ENCODE measurements around the gene CDK7.

DNA sequence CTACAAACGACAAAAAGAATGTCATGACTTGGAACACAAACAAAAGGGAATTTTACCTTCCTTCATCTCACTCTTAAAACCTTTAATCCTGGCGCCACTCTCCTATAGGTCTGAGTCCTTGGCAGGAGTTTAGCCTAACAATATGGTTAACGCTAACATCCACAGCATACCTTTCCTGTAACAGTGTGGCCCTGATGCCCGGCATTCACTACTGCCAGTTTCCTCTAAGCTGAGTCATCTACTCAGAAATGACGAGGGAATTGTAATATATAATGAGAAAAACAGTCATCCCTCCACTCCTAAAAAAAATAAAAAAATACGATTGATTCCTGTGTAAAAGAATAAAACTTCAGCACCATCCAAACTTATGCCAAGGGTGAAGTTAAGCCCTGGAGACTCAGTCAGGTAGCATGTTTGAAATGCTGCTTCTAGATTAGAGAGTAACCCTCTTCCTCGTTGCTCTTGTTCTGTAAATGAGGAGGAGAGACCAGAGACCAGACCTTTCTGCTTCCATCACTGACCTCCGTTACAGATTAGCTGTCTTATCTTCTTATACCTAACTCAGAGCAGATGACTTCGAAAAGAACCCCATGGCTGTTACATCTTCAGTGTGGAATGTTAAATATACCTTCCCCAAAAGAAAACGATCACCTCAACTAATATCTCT lies 60.5 kb downstream of the CDK7 start:
- TF ChIP-seq, protein P1, sequence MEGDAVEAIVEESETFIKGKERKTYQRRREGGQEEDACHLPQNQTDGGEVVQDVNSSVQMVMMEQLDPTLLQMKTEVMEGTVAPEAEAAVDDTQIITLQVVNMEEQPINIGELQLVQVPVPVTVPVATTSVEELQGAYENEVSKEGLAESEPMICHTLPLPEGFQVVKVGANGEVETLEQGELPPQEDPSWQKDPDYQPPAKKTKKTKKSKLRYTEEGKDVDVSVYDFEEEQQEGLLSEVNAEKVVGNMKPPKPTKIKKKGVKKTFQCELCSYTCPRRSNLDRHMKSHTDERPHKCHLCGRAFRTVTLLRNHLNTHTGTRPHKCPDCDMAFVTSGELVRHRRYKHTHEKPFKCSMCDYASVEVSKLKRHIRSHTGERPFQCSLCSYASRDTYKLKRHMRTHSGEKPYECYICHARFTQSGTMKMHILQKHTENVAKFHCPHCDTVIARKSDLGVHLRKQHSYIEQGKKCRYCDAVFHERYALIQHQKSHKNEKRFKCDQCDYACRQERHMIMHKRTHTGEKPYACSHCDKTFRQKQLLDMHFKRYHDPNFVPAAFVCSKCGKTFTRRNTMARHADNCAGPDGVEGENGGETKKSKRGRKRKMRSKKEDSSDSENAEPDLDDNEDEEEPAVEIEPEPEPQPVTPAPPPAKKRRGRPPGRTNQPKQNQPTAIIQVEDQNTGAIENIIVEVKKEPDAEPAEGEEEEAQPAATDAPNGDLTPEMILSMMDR (IDR thresholded peaks at IDR 0.05): no peak
- TF ChIP-seq POLR2A (IDR thresholded peaks at IDR 0.05): no peak

All from adrenal gland (tissue), 5 donors.